Measurements from ENCODE around the gene LRRC27. TPM values are rescaled to one million over a fixed set of nuclear protein-coding genes. Genes with fewer than 3 reads are reported as not detected.
"Not testable (repeated sequence)": the region's sequence is repeated elsewhere in the genome, so short reads cannot be mapped to it uniquely, and the experiment has no call there.

The LRRC27 gene
- total and polyA plus RNA-seq, 7 donors: 2.2 to 8.3 (median 2.5) TPM

- Histone ChIP-seq H3K9me3 (no peaks in the 10 kb centered on the region), H3K36me3 (ENCODE audit: insufficient read depth in 1 of 2, low read depth in 1 of 2) (no peaks in the 10 kb centered on the region), H3K27me3 (ENCODE audit: insufficient read depth in 3 of 3, low read length in 2 of 3) (no peaks in the 10 kb centered on the region), H3K27ac (no peak overlapping the region), H3K4me1 (no peaks in the 10 kb centered on the region), H3K4me3 (no peak overlapping the region)
- WGBS, 3 donors: 86 to 88% (median 86%) methylated on average over 26 of the region's 26 CpGs
- no peak for ATAC-seq
- TF ChIP-seq CTCF (IDR thresholded peaks at IDR 0.05): no peak
- DNase-seq: peak in 1 of 2 donors; percentile 3
- intact Hi-C loops (cut with DNase I): no loop called here
These were observed 43.3 kb downstream of the LRRC27 start for GRCh38 chr10:132375116-132375794.

GRCh38 chr10:132375795-132376297, 43.9 kb downstream of the LRRC27 start:
- Histone ChIP-seq H3K9me3 (no peaks in the 10 kb centered on the region), H3K36me3 (ENCODE audit: insufficient read depth in 1 of 2, low read depth in 1 of 2) (no peaks in the 10 kb centered on the region), H3K4me1 (no peaks in the 10 kb centered on the region), H3K4me3 (no peak overlapping the region), H3K27me3 (ENCODE audit: insufficient read depth in 3 of 3, low read length in 2 of 3) (no peaks in the 10 kb centered on the region), H3K27ac (no peak overlapping the region)
- TF ChIP-seq CTCF (IDR thresholded peaks at IDR 0.05): no peak
- 75 to 77% (median 76%) methylated on average over 4 of the region's 4 CpGs for WGBS, 3 donors
- intact Hi-C loops (cut with DNase I): no loop called here
- DNase-seq (no peak), ATAC-seq (no peak)

GRCh38 chr10:132376394-132376851, 44.4 kb downstream of the LRRC27 start:
- intact Hi-C loops (cut with DNase I): no loop called here
- ATAC-seq (no peak), DNase-seq (no peak)
- 79 to 90% (median 84%) methylated on average over 15 of the region's 15 CpGs for WGBS, 3 donors
- no peaks in the 10 kb centered on the region for H3K4me1 ChIP-seq
- no peak overlapping the region for H3K27ac ChIP-seq
- no peaks in the 10 kb centered on the region for H3K9me3 ChIP-seq
- H3K4me3 ChIP-seq: no peak overlapping the region
- no peaks in the 10 kb centered on the region for H3K27me3 ChIP-seq (ENCODE audit: insufficient read depth in 3 of 3, low read length in 2 of 3)
- no peak for TF ChIP-seq CTCF (IDR thresholded peaks at IDR 0.05)
- no peaks in the 10 kb centered on the region for H3K36me3 ChIP-seq (ENCODE audit: insufficient read depth in 1 of 2, low read depth in 1 of 2)

DNA sequence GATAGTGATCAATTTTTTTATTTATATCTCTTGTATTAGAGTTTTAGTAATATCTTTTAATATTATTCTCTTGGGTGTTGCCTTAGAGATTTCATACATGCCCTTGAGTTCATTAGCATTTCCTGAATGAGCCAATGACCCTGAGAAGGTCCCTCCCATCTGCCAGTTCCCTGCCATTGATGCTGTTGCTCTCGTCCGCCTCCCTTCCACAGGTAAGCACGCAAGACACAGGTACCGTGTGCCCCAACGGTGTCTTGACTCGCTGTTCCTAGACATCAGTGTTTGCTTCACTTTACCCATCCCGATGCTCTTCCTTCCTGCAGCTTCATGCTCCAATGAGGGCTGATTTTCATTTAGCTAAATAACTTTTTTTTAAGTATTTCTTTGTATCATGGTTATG, 45.3 kb downstream of the LRRC27 start:
- TF ChIP-seq CTCF (IDR thresholded peaks at IDR 0.05): no peak
- 92 to 97% (median 95%) methylated on average over 7 of the region's 7 CpGs for WGBS, 3 donors
- Histone ChIP-seq H3K27ac (no peak overlapping the region), H3K4me3 (no peak overlapping the region), H3K36me3 (ENCODE audit: insufficient read depth in 1 of 2, low read depth in 1 of 2) (no peaks in the 10 kb centered on the region), H3K9me3 (no peaks in the 10 kb centered on the region), H3K4me1 (no peaks in the 10 kb centered on the region), H3K27me3 (ENCODE audit: insufficient read depth in 3 of 3, low read length in 2 of 3) (no peaks in the 10 kb centered on the region)
- intact Hi-C loops (cut with DNase I): no loop called here
- DNase-seq: no peak
- no peak for ATAC-seq

GRCh38 chr10:132379026-132379425, 47.0 kb downstream of the LRRC27 start:
- WGBS, 3 donors: 82 to 85% (median 82%) methylated on average over 16 of the region's 16 CpGs
- H3K9me3 ChIP-seq; intact Hi-C loops (cut with DNase I); H3K36me3 ChIP-seq (ENCODE audit: insufficient read depth in 1 of 2, low read depth in 1 of 2); H3K4me3 ChIP-seq; H3K27me3 ChIP-seq (ENCODE audit: insufficient read depth in 3 of 3, low read length in 2 of 3); DNase-seq; ATAC-seq; H3K27ac ChIP-seq; H3K4me1 ChIP-seq: not testable (repeated sequence)

GRCh38 chr10:132380986-132381385, 49.0 kb downstream of the LRRC27 start:
- 92 to 96% (median 96%) methylated on average over 4 of the region's 4 CpGs for WGBS, 3 donors
- intact Hi-C loops (cut with DNase I): loop anchor here in 1 of 2 donors (5.0 kb wide), 1 partner anchor 196 kb away; no protein-coding TSS in a partner anchor
- H3K9me3 ChIP-seq; DNase-seq; H3K4me1 ChIP-seq; H3K4me3 ChIP-seq; ATAC-seq; H3K27ac ChIP-seq; H3K36me3 ChIP-seq (ENCODE audit: insufficient read depth in 1 of 2, low read depth in 1 of 2); H3K27me3 ChIP-seq (ENCODE audit: insufficient read depth in 3 of 3, low read length in 2 of 3): not testable (repeated sequence)
